Ovary (tissue), 9 donors: ENCODE results near the gene IL18R1. TPM values are rescaled to one million over a fixed set of nuclear protein-coding genes. Genes with fewer than 3 reads are reported as not detected.

ENCODE experiments used
- DNase-seq, 5 donors: peaks; one replicate each; pipeline ENCODE4 v3.0.0-alpha.2; 2019 to 2020
- H3K27ac ChIP-seq, 2 donors: fragments of 200-600 bp; one replicate each; pipeline versions ENCODE4 v1.5.1 to v1.8.0; 2019 to 2022
- H3K27me3 ChIP-seq: fragments of 200-600 bp; one replicate; pipeline ENCODE4 v1.8.0; 2022
- H3K36me3 ChIP-seq: fragments of 200-600 bp; sonication (generic); one replicate; pipeline ENCODE4 v1.5.1; 2019
- H3K4me1 ChIP-seq: one replicate; pipeline ENCODE4 v1.8.1; 2013; ENCODE audit warnings: mild to moderate bottlenecking, moderate library complexity; ENCODE audit not compliant: insufficient read depth
- H3K4me3 ChIP-seq: fragments of 200-600 bp; sonication (generic); one replicate; pipeline ENCODE4 v1.5.1; 2017
- H3K9me3 ChIP-seq, 2 donors: fragments of 200-600 bp in 1 of 2; sonication (generic) in 1 of 2; one replicate each; pipeline versions ENCODE4 v1.5.1 to v1.8.1; 2013 to 2019; ENCODE audit warnings: mild to moderate bottlenecking in 1 of 2, moderate library complexity in 1 of 2
- CTCF ChIP-seq, 3 donors: fragments of 450-650 bp in 2 of 3; fragments of 200-600 bp in 1 of 3; IDR thresholded peaks; one replicate each; pipeline versions ENCODE4 v1.5.1 to v1.8.0; 2016 to 2022; ENCODE audit warnings: antibody characterized with exemption in 3 of 3, mild to moderate bottlenecking in 1 of 3
- EP300 ChIP-seq: sonication (generic); formaldehyde crosslinking; IDR thresholded peaks from one replicate; pipeline ENCODE4 v1.6.1; 2017; ENCODE audit warnings: antibody characterized with exemption
- POLR2A ChIP-seq: fragments of 450-650 bp; IDR thresholded peaks from one replicate; pipeline ENCODE4 v1.6.1; 2017; ENCODE audit warnings: antibody characterized with exemption, mild to moderate bottlenecking, moderate library complexity
- WGBS, 3 donors: extraction: QIAGEN DNeasy Blood & Tissue Kit in 1 of 3; methylation state at CpG; one replicate each; pipeline versions ENCODE4 v1.1.5 to v1.1.7; 2013 to 2017; 5-methylcytosine and 5-hydroxymethylcytosine counted together
- intact Hi-C, 4 donors: fragments of 100-400 bp; cut with DNase I; formaldehyde crosslinking; loops; one replicate each; pipeline versions ENCODE4 v1.11.0 to v1.15.1; 2022 to 2023
- polyA plus RNA-seq, 2 donors: library from polyadenylated mRNA; stranded (reverse); fragments of 200-250 nt in 1 of 2; fragments of 350-450 nt in 1 of 2; fragmentation: Illumina TruSeq in 1 of 2; extraction: RNeasy Lipid Tissue Mini Kit (QIAGEN cat#74804) in 1 of 2; gene quantifications; one replicate each; pipeline ENCODE4 v1.2.3, GENCODE V29; 2013 to 2014
- total RNA-seq, 7 donors: library from RNA; depleted of rRNA in 2 of 7; stranded (reverse); fragments of >200 nt in 2 of 7; fragmentation: NEBNext Ultra II Directional in 3 of 7; extraction: Animal tissue kit (Norgen Biotek cat#: 25700) in 3 of 7; gene quantifications; one replicate each; pipeline versions ENCODE4 v1.1.0 to v1.2.4, GENCODE V29; 2016 to 2023
- donor health status: DM: no; HTN: no; CAD: no; lungs with moderate emphysema.
- donor health status: DM: no; HTN: no; CAD: no.
- donor health status: Bipolar disorder and iron deficiency.
- donor health status: DM: yes; HTN: yes; CAD: no.
- donor health status: DM: no; HTN: no; CAD: no.
- donor health status: DM: yes; HTN: yes; CAD: no.

IL18R1 gene
- total and polyA plus RNA-seq, 9 donors: 0.83 to 3.1 (median 1.7) TPM

DNA sequence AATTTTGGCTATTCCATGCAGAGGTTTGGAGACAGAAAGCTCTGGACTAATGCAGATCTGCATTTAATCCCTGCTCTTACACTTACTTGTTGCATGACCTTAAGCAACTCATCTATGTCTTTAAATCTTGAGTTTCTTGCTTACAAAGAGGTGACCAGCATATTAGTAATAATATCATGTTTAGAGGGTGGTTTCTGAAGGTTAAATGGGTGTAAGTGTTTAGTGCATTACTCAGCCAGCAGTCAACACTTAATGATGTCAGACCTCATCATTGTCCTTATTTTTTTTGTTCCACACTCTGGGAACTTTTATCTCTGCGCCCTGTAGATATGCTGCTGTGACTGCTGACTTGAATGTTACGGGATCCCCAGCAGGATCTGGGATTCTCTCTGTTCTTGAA, 42.6 kb upstream of the IL18R1 start:
- Histone ChIP-seq H3K4me1 (no peaks in the 10 kb centered on the region), H3K9me3 (no peaks in the 10 kb centered on the region), H3K27me3 (no peaks in the 10 kb centered on the region), H3K36me3 (no peaks in the 10 kb centered on the region), H3K27ac (no peak overlapping the region), H3K4me3 (no peak overlapping the region)
- intact Hi-C loops: no loop called here
- no peak for DNase-seq
- WGBS, 3 donors: 78 to 82% (median 79%) methylated on average over 2 of the region's 2 CpGs
- TF ChIP-seq CTCF (IDR thresholded peaks at IDR 0.05) (no peak), POLR2A (no peak), EP300 (no peak)

- 90 to 96% (median 96%) methylated on average over 8 of the region's 8 CpGs for WGBS, 3 donors
- no peak overlapping the region for H3K4me3 ChIP-seq
- no peaks in the 10 kb centered on the region for H3K9me3 ChIP-seq
- no peaks in the 10 kb centered on the region for H3K27me3 ChIP-seq
- H3K4me1 ChIP-seq: no peaks in the 10 kb centered on the region
- no peak for DNase-seq
- H3K27ac ChIP-seq: no peak overlapping the region
- no peaks in the 10 kb centered on the region for H3K36me3 ChIP-seq
- intact Hi-C loops: no loop called here
- no peak for TF ChIP-seq POLR2A
- TF ChIP-seq CTCF (IDR thresholded peaks at IDR 0.05): no peak
- TF ChIP-seq EP300: no peak
Observed at GRCh38 chr2:102313471-102313870, 42.1 kb upstream of the IL18R1 start.

- Histone ChIP-seq H3K27me3 (no peaks in the 10 kb centered on the region), H3K4me1 (no peaks in the 10 kb centered on the region), H3K27ac (no peak overlapping the region), H3K9me3 (no peaks in the 10 kb centered on the region), H3K36me3 (no peaks in the 10 kb centered on the region), H3K4me3 (no peak overlapping the region)
- intact Hi-C loops: no loop called here
- no peak for DNase-seq
- WGBS, 3 donors: 83 to 92% (median 87%) methylated on average over 3 of the region's 3 CpGs
- TF ChIP-seq EP300: no peak
- TF ChIP-seq CTCF (IDR thresholded peaks at IDR 0.05): no peak
- TF ChIP-seq POLR2A: no peak
Observed at GRCh38 chr2:102313950-102314349, 41.6 kb upstream of the IL18R1 start.

- no peaks in the 10 kb centered on the region for H3K9me3 ChIP-seq
- WGBS, 3 donors: 69 to 77% (median 70%) methylated on average over 2 of the region's 2 CpGs
- DNase-seq: no peak
- intact Hi-C loops: no loop called here
- no peaks in the 10 kb centered on the region for H3K36me3 ChIP-seq
- H3K4me1 ChIP-seq: no peaks in the 10 kb centered on the region
- no peak overlapping the region for H3K4me3 ChIP-seq
- no peak overlapping the region for H3K27ac ChIP-seq
- no peaks in the 10 kb centered on the region for H3K27me3 ChIP-seq
- TF ChIP-seq EP300 (no peak), CTCF (IDR thresholded peaks at IDR 0.05) (no peak), POLR2A (no peak)
Observed at GRCh38 chr2:102315921-102316320, 39.7 kb upstream of the IL18R1 start.

DNA sequence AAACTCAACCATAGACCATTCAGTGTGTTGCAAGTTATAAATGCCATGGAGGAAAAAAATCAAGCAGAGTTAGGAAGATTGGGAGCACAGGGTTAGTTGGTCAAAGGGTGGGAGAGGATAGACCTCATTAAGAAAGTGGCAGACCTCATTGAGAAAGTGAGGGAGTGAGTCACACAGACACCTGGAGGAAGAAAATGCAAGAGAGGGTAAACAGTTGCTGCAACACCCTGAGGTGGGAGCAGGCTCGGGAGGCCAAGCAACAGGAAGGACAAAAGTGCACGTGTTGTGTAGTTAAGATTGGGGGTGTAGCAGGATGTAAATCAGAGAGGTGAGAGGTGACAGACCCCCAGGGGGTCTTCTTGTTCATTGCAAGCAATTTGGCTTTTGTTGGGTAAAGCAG, 37.9 kb upstream of the IL18R1 start:
- H3K9me3 ChIP-seq: no peaks in the 10 kb centered on the region
- no peaks in the 10 kb centered on the region for H3K27me3 ChIP-seq
- DNase-seq: no peak
- no peak overlapping the region for H3K27ac ChIP-seq
- no peak for TF ChIP-seq EP300
- TF ChIP-seq CTCF (IDR thresholded peaks at IDR 0.05): no peak
- TF ChIP-seq POLR2A: no peak
- no peaks in the 10 kb centered on the region for H3K4me1 ChIP-seq
- intact Hi-C loops: no loop called here
- H3K36me3 ChIP-seq: no peaks in the 10 kb centered on the region
- no peak overlapping the region for H3K4me3 ChIP-seq
- WGBS, 3 donors: 16 to 21% (median 18%) methylated on average over 2 of the region's 2 CpGs
